Caco-2 (cell line): ENCODE results near the gene TSFM. TPM values are rescaled to one million over a fixed set of nuclear protein-coding genes. Genes with fewer than 3 reads are reported as not detected.

ENCODE experiments used
- BruUV-seq: library from RNA; stranded (reverse); fragments of 400-500 nt; replicated peaks from 2 replicates; lab custom pipeline; 2021; lab: Mats Ljungman, UMichigan
- CTCF ChIA-PET: fragments of 300-600 bp; sonication (Branson Sonifier 250); formaldehyde crosslinking; loops from one replicate; lab custom pipeline; 2022; ENCODE audit warnings: antibody characterized with exemption; lab: Charles Lee
- POLR2A ChIA-PET: fragments of 300-600 bp; sonication (Branson Sonifier 250); formaldehyde crosslinking; loops from one replicate; lab custom pipeline; 2022; ENCODE audit warnings: antibody characterized with exemption; lab: Charles Lee
- DNase-seq, 2 experiments: peaks; one replicate each; pipeline versions ENCODE4 v3.0.0 to v3.0.0-alpha.2; 2020 to 2022
- H3K27me3 ChIP-seq: replicated peaks from 2 replicates; pipeline ENCODE4 v1.6.0; 2011; ENCODE audit warnings: low read length; ENCODE audit not compliant: control insufficient read depth, insufficient read depth
- H3K36me3 ChIP-seq: 2 replicates; pipeline ENCODE4 v1.5.1; 2011; ENCODE audit warnings: low read length; ENCODE audit not compliant: control insufficient read depth, insufficient read depth
- H3K4me1 ChIP-seq: fragments of 250-450 bp; sonication (Bioruptor Pico); 2 replicates; pipeline ENCODE4 v1.5.1; 2020; ENCODE audit warnings: mild to moderate bottlenecking
- H3K4me3 ChIP-seq: 2 replicates; pipeline ENCODE4 v1.5.1; 2011; ENCODE audit warnings: low read depth, mild to moderate bottlenecking, control low read depth, low read length
- H3K9me3 ChIP-seq: fragments of 250-450 bp; sonication (Bioruptor Pico); 2 replicates; pipeline ENCODE4 v1.5.1; 2020; ENCODE audit warnings: mild to moderate bottlenecking, moderate library complexity
- H3K27ac Mint-ChIP-seq: one replicate; pipeline ENCODE4 v1.8.0; 2022; ENCODE audit warnings: mixed read lengths; ENCODE audit not compliant: unreplicated experiment
- H3K27me3 Mint-ChIP-seq: one replicate; pipeline ENCODE4 v1.8.0; 2022; ENCODE audit warnings: mixed read lengths; ENCODE audit not compliant: insufficient read depth, unreplicated experiment
- H3K36me3 Mint-ChIP-seq: one replicate; pipeline ENCODE4 v1.8.0; 2022; ENCODE audit warnings: mild to moderate bottlenecking, mixed read lengths; ENCODE audit not compliant: insufficient read depth, unreplicated experiment
- H3K4me1 Mint-ChIP-seq: one replicate; pipeline ENCODE4 v1.8.0; 2022; ENCODE audit warnings: low read depth, mixed read lengths; ENCODE audit not compliant: unreplicated experiment
- H3K4me3 Mint-ChIP-seq: one replicate; pipeline ENCODE4 v1.8.0; 2022; ENCODE audit warnings: mild to moderate bottlenecking, moderate library complexity, mixed read lengths; ENCODE audit not compliant: unreplicated experiment
- H3K9me3 Mint-ChIP-seq: one replicate; pipeline ENCODE4 v1.8.0; 2022; ENCODE audit warnings: mixed read lengths; ENCODE audit not compliant: unreplicated experiment
- CTCF ChIP-seq, 2 experiments: fragments of 200-600 bp in 1 of 2; IDR thresholded peaks; 1 replicate in 1 of 2; 2 replicates in 1 of 2; pipeline versions ENCODE4 v1.5.1 to v1.8.0; 2011 to 2022; ENCODE audit warnings: antibody characterized with exemption in 1 of 2, control low read depth in 1 of 2, inconsistent platforms in 1 of 2, low read depth in 1 of 2, low read length in 1 of 2, mild to moderate bottlenecking in 1 of 2, moderate library complexity in 1 of 2; ENCODE audit not compliant: insufficient read depth in 1 of 2, severe bottlenecking in 1 of 2, unreplicated experiment in 1 of 2
- intact Hi-C: fragments of 100-400 bp; cut with micrococcal nuclease; formaldehyde crosslinking; loops from one replicate; pipeline ENCODE4 v1.10.0; 2022; ENCODE audit not compliant: unreplicated experiment
- total RNA-seq: library from RNA; stranded (reverse); gene quantifications from 2 replicates; pipeline ENCODE4 v1.2.3, GENCODE V29; 2022

TSFM gene
- total RNA-seq, 1 experiment from 2014 or later: 57.5 TPM

DNA sequence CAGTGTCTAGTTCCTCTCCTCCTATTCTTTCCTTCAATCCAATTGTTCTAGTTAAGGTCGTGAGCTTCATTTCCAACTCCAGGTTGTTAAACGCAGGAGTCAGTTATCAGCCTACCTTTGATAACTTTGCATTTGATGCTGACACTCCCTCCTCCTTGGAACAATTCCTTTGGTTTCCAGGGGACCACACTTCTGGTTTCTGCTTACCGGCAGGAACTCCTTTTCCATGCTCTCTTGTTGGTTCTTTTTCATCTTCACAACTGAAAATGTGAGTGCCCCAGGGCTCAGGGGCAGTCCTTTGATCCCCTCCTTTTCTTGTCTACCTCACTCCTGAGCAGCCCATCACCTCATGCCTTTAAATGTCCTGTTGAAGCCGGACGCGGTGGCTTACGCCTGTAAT, 5.2 kb upstream of the TSFM start:
- H3K4me3 Mint-ChIP-seq: no peak overlapping the region
- no peak overlapping the region for H3K27ac Mint-ChIP-seq
- no peaks in the 10 kb centered on the region for H3K9me3 ChIP-seq
- no TSS peak for BruUV-seq
- H3K36me3 ChIP-seq: no peaks in the 10 kb centered on the region
- no peaks in the 10 kb centered on the region for H3K4me1 Mint-ChIP-seq
- intact Hi-C loops: no loop called here
- ChIA-PET POLR2A (no interaction called here), CTCF (no interaction called here)
- H3K4me1 ChIP-seq: peaks cover 4% of the 10 kb centered on the region; the same call in 1 of the 2 replicates
- H3K9me3 Mint-ChIP-seq: no peaks in the 10 kb centered on the region
- peaks cover 4% of the 10 kb centered on the region for H3K36me3 Mint-ChIP-seq
- no peak overlapping the region for H3K4me3 ChIP-seq
- H3K27me3 ChIP-seq: no peaks in the 10 kb centered on the region
- TF ChIP-seq CTCF (IDR thresholded peaks at IDR 0.05; ENCODE audit: insufficient read depth in 1 of 2, low read depth in 1 of 2, low read length in 1 of 2, severe bottlenecking in 1 of 2, unreplicated experiment in 1 of 2): no peak
- H3K27me3 Mint-ChIP-seq: no peaks in the 10 kb centered on the region
- DNase-seq: no peak

DNA sequence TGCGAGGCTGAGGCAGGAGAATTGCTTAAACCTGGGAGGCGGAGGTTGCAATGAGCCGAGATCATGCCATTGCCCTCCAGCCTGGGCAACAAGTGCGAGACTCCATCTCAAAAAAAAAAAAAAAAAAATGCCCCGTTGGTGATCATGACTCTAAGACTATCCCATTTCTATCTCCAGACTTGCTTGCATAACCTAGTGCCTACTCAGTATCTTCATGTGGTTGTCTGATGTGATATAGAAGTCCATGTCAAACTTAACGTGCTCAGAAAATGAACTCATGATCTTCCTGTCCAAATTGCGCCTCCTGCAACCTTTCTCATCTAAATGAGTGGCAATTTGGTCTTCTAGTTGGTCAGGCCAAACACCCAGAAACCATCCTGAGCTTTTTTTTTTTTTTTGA, 4.7 kb upstream of the TSFM start:
- no peak overlapping the region for H3K4me3 Mint-ChIP-seq
- DNase-seq: no peak
- no peak for TF ChIP-seq CTCF (IDR thresholded peaks at IDR 0.05; ENCODE audit: insufficient read depth in 1 of 2, low read depth in 1 of 2, low read length in 1 of 2, severe bottlenecking in 1 of 2, unreplicated experiment in 1 of 2)

GRCh38 chr12:57779736-57780135, 2.9 kb upstream of the TSFM start:
- ChIA-PET CTCF (interaction anchor here (1.2 kb wide), 1 partner anchor 20 kb away, joined by 3 read pairs; no protein-coding TSS in a partner anchor), POLR2A (no interaction called here)
- Histone ChIP-seq H3K4me3 (no peak overlapping the region), H3K4me1 (no peaks in the 10 kb centered on the region), H3K36me3 (no peaks in the 10 kb centered on the region), H3K27me3 (no peaks in the 10 kb centered on the region), H3K9me3 (no peaks in the 10 kb centered on the region)
- no peaks in the 10 kb centered on the region for H3K27me3 Mint-ChIP-seq
- DNase-seq: no peak
- TF ChIP-seq CTCF (IDR thresholded peaks at IDR 0.05; ENCODE audit: insufficient read depth in 1 of 2, low read depth in 1 of 2, low read length in 1 of 2, severe bottlenecking in 1 of 2, unreplicated experiment in 1 of 2): no peak
- intact Hi-C loops: no loop called here
- no peaks in the 10 kb centered on the region for H3K9me3 Mint-ChIP-seq
- BruUV-seq: no TSS peak
- H3K27ac Mint-ChIP-seq: no peak overlapping the region
- H3K4me3 Mint-ChIP-seq: no peak overlapping the region
- H3K4me1 Mint-ChIP-seq: no peaks in the 10 kb centered on the region
- H3K36me3 Mint-ChIP-seq: peaks cover 15% of the 10 kb centered on the region

More for the DNA sequence above, 4.7 kb upstream of the TSFM start:
- intact Hi-C loops: no loop called here
- no peak overlapping the region for H3K4me3 ChIP-seq
- Mint-ChIP-seq H3K36me3 (peaks cover 9% of the 10 kb centered on the region), H3K9me3 (no peaks in the 10 kb centered on the region), H3K27me3 (no peaks in the 10 kb centered on the region), H3K27ac (no peak overlapping the region), H3K4me1 (no peaks in the 10 kb centered on the region)
- peaks cover 4% of the 10 kb centered on the region; the same call in 1 of the 2 replicates for H3K4me1 ChIP-seq
- no TSS peak for BruUV-seq
- H3K36me3 ChIP-seq: no peaks in the 10 kb centered on the region
- no peaks in the 10 kb centered on the region for H3K9me3 ChIP-seq
- no peaks in the 10 kb centered on the region for H3K27me3 ChIP-seq
- CTCF ChIA-PET: no interaction called here
- POLR2A ChIA-PET: no interaction called here
